Sigmoid colon (tissue), 3 donors: ENCODE data around the gene RIMBP2.

ENCODE experiments used
- POLR2A ChIP-seq, 2 donors: fragments of 450-650 bp; IDR thresholded peaks; one replicate each; pipeline ENCODE4 v1.6.1; 2016; ENCODE audit warnings: antibody characterized with exemption in 2 of 2, mild to moderate bottlenecking in 2 of 2, moderate library complexity in 2 of 2
- TF ChIP-seq, protein P1 (sequence below), 4 experiments: fragments of 450-650 bp in 3 of 4; fragments of 200-600 bp in 1 of 4; IDR thresholded peaks; one replicate each; pipeline ENCODE4 v1.5.1; 2016 to 2019; ENCODE audit warnings: antibody characterized with exemption in 4 of 4, mild to moderate bottlenecking in 3 of 4, moderate library complexity in 2 of 4

DNA sequence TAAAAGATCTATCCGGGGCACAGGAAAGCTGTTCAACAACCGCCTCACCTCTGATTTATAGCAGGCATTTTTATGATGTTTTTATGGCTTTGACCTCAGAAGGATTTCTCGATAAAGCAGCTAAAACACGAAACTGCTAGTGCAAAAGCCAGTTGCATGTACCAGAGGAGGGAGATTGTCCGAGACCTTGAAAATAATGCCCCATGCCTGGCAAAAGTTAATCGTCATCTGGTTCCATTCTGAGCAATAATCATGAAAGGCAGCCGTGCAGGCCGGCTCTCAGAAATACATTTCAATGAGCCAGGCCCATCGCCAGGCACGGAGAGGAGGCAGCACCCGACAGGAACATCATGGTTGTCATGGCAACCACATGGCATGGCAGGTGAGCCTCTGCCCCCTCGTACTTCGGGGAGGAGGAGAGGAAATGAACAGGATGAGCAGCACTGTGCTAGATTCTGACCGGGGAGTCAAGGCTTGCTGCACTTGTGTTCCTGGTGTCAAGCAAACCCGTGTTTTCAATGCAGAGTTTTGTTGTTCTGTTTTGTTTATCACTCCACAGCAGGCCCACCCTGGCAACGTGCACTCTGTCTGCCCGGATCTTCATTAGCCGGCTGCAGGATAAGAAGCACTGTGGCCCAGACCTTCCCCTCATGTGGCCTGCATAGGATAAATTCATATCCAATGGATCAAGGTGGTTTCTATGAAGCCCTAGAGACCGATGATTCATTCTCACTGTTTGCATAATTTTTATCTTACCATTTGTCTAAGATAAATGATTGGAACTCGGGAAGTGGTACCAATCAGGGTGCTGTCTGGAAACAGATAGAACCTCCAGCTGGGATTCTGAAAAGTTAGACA is 160.2 kb downstream of the RIMBP2 start:
- TF ChIP-seq, protein P1, sequence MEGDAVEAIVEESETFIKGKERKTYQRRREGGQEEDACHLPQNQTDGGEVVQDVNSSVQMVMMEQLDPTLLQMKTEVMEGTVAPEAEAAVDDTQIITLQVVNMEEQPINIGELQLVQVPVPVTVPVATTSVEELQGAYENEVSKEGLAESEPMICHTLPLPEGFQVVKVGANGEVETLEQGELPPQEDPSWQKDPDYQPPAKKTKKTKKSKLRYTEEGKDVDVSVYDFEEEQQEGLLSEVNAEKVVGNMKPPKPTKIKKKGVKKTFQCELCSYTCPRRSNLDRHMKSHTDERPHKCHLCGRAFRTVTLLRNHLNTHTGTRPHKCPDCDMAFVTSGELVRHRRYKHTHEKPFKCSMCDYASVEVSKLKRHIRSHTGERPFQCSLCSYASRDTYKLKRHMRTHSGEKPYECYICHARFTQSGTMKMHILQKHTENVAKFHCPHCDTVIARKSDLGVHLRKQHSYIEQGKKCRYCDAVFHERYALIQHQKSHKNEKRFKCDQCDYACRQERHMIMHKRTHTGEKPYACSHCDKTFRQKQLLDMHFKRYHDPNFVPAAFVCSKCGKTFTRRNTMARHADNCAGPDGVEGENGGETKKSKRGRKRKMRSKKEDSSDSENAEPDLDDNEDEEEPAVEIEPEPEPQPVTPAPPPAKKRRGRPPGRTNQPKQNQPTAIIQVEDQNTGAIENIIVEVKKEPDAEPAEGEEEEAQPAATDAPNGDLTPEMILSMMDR (IDR thresholded peaks at IDR 0.05): no peak
- TF ChIP-seq POLR2A (IDR thresholded peaks at IDR 0.05): no peak
